Ishikawa (cell line): ENCODE results near the gene R3HDM4.

Experiments used
- CEBPB ChIP-seq: IDR thresholded peaks from 2 replicates; pipeline ENCODE4 v1.6.1; 2012
- CREB1 ChIP-seq: IDR thresholded peaks from 2 replicates; pipeline ENCODE4 v1.6.1; 2012; ENCODE audit warnings: low read depth
- EP300 ChIP-seq: IDR thresholded peaks from 2 replicates; pipeline ENCODE4 v1.6.1; 2012; ENCODE audit warnings: borderline replicate concordance
- FOXM1 ChIP-seq: IDR thresholded peaks from 2 replicates; pipeline ENCODE4 v1.6.1; 2012; ENCODE audit warnings: low read depth, borderline replicate concordance
- MAX ChIP-seq: IDR thresholded peaks from 2 replicates; pipeline ENCODE4 v1.6.1; 2012
- RAD21 ChIP-seq: IDR thresholded peaks from 2 replicates; pipeline ENCODE4 v1.6.1; 2012; ENCODE audit warnings: low read depth
- REST ChIP-seq: IDR thresholded peaks from 2 replicates; pipeline ENCODE4 v1.6.1; 2012; ENCODE audit warnings: low read depth, mild to moderate bottlenecking
- TAF1 ChIP-seq: IDR thresholded peaks from 2 replicates; pipeline ENCODE4 v1.6.1; 2012; ENCODE audit warnings: low read depth, mild to moderate bottlenecking
- TCF12 ChIP-seq: IDR thresholded peaks from 2 replicates; pipeline ENCODE4 v1.6.1; 2012; ENCODE audit warnings: low read depth
- TEAD4 ChIP-seq: IDR thresholded peaks from 2 replicates; pipeline ENCODE4 v1.6.1; 2012
- USF1 ChIP-seq: IDR thresholded peaks from 2 replicates; pipeline ENCODE4 v1.6.1; 2012
- YY1 ChIP-seq: IDR thresholded peaks from 2 replicates; pipeline ENCODE4 v1.6.1; 2012; ENCODE audit warnings: low read depth
- ZBTB7A ChIP-seq: IDR thresholded peaks from 2 replicates; pipeline ENCODE4 v1.6.1; 2012; ENCODE audit warnings: low read depth

GRCh38 chr19:947090-947706, 34.2 kb upstream of the R3HDM4 start:
- TF ChIP-seq RAD21 (no peak), TAF1 (no peak), CEBPB (no peak), ZBTB7A (no peak), TCF12 (no peak), YY1 (no peak), MAX (no peak), TEAD4 (no peak), EP300 (no peak), REST (no peak), FOXM1 (no peak), USF1 (no peak), CREB1 (no peak)
